ENCODE data around the gene OLFM2.
A peak's percentile ranks its signal among the peaks of the same experiment; 100 is the strongest.
"Not testable (repeated sequence)": the region's sequence is repeated elsewhere in the genome, so short reads cannot be mapped to it uniquely, and the experiment has no call there.

OLFM2 gene

GRCh38 chr19:9936326-9937000 lies at the start of gene OLFM2:
Gene OLFM2, minus strand, starts transcription at chr19:9936515. Its CDS starts 149 bp downstream, at chr19:9936366.
- DNase-seq (ENCODE audit: low read depth): no peak

- no peak for DNase-seq (ENCODE audit: low read depth)
Observed at GRCh38 chr19:9981406-9982260, 45.3 kb upstream of the OLFM2 start.

- no peak for DNase-seq (ENCODE audit: low read depth)
Observed at GRCh38 chr19:9972103-9972502, 35.8 kb upstream of the OLFM2 start.

GRCh38 chr19:9971166-9971897 lies 35.0 kb upstream of the OLFM2 start:
- no peak for DNase-seq (ENCODE audit: low read depth)

GRCh38 chr19:9970481-9970880 lies 34.2 kb upstream of the OLFM2 start:
- DNase-seq (ENCODE audit: low read depth): no peak

- DNase-seq (ENCODE audit: low read depth): no peak
Observed at GRCh38 chr19:9969688-9969975, 33.3 kb upstream of the OLFM2 start.

- no peak for DNase-seq (ENCODE audit: low read depth)
Observed at GRCh38 chr19:9968820-9969687, 32.7 kb upstream of the OLFM2 start.

GRCh38 chr19:9967326-9967725 lies 31.0 kb upstream of the OLFM2 start:
- no peak for DNase-seq (ENCODE audit: low read depth)

- no peak for DNase-seq (ENCODE audit: low read depth)
Observed at GRCh38 chr19:9966448-9966847, 30.1 kb upstream of the OLFM2 start.

- DNase-seq (ENCODE audit: low read depth): no peak
Observed at GRCh38 chr19:9966024-9966423, 29.7 kb upstream of the OLFM2 start.

GRCh38 chr19:9962623-9963290 lies 26.4 kb upstream of the OLFM2 start:
- DNase-seq (ENCODE audit: low read depth): no peak

GRCh38 chr19:9961103-9961502 lies 24.8 kb upstream of the OLFM2 start:
- no peak for DNase-seq (ENCODE audit: low read depth)

GRCh38 chr19:9958379-9958821 lies 22.1 kb upstream of the OLFM2 start:
- DNase-seq (ENCODE audit: low read depth): peak; percentile 76

- no peak for DNase-seq (ENCODE audit: low read depth)
Observed at GRCh38 chr19:9956956-9957355, 20.6 kb upstream of the OLFM2 start.

GRCh38 chr19:9953802-9954542 lies 17.7 kb upstream of the OLFM2 start:
- no peak for DNase-seq (ENCODE audit: low read depth)

GRCh38 chr19:9952276-9952675 lies 16.0 kb upstream of the OLFM2 start:
- no peak for DNase-seq (ENCODE audit: low read depth)

GRCh38 chr19:9947441-9947840 lies 11.1 kb upstream of the OLFM2 start:
- no peak for DNase-seq (ENCODE audit: low read depth)

- DNase-seq (ENCODE audit: low read depth): not testable (repeated sequence)
Observed at GRCh38 chr19:9946528-9947125, 10.3 kb upstream of the OLFM2 start.

GRCh38 chr19:9945319-9945966 lies 9.1 kb upstream of the OLFM2 start:
- DNase-seq (ENCODE audit: low read depth): peak; percentile 98

- no peak for DNase-seq (ENCODE audit: low read depth)
Observed at GRCh38 chr19:9943744-9944143, 7.4 kb upstream of the OLFM2 start.

Data from HS-5 (cell line).